Parathyroid adenoma (tissue), 2 donors: ENCODE results near the gene GLIS1.
"Not testable (repeated sequence)": the region's sequence is repeated elsewhere in the genome, so short reads cannot be mapped to it uniquely, and the experiment has no call there.

Source experiments
- H2AFZ ChIP-seq: fragments of 300-600 bp; sonication (generic); one replicate; pipeline ENCODE4 v1.7.0; 2017; ENCODE audit warnings: antibody characterized with exemption, mild to moderate bottlenecking
- H3K27ac ChIP-seq: fragments of 300-600 bp; sonication (generic); one replicate; pipeline ENCODE4 v1.7.0; 2017
- H3K27me3 ChIP-seq: fragments of 300-600 bp; sonication (generic); one replicate; pipeline ENCODE4 v1.7.0; 2017; ENCODE audit warnings: low read length; ENCODE audit not compliant: control insufficient read depth, insufficient read depth
- H3K36me3 ChIP-seq: fragments of 300-600 bp; sonication (generic); one replicate; pipeline ENCODE4 v1.7.0; 2017; ENCODE audit warnings: low read length; ENCODE audit not compliant: control insufficient read depth, insufficient read depth
- H3K4me1 ChIP-seq: fragments of 300-600 bp; sonication (generic); one replicate; pipeline ENCODE4 v1.7.0; 2017; ENCODE audit warnings: control low read depth
- H3K4me2 ChIP-seq: fragments of 300-600 bp; sonication (generic); one replicate; pipeline ENCODE4 v1.7.0; 2017; ENCODE audit warnings: low read length
- H3K4me3 ChIP-seq: fragments of 300-600 bp; sonication (generic); one replicate; pipeline ENCODE4 v1.7.0; 2017; ENCODE audit warnings: low read depth, low read length
- H3K79me2 ChIP-seq: fragments of 300-600 bp; sonication (generic); one replicate; pipeline ENCODE4 v1.7.0; 2017; ENCODE audit warnings: control low read depth
- H3K9ac ChIP-seq: fragments of 300-600 bp; sonication (generic); one replicate; pipeline ENCODE4 v1.7.0; 2017; ENCODE audit warnings: mild to moderate bottlenecking
- H3K9me3 ChIP-seq: fragments of 300-600 bp; sonication (generic); one replicate; pipeline ENCODE4 v1.7.0; 2017; ENCODE audit warnings: low read length; ENCODE audit not compliant: control insufficient read depth
- CTCF ChIP-seq: fragments of 300-600 bp; sonication (generic); IDR thresholded peaks from one replicate; pipeline ENCODE4 v1.7.0; 2017; ENCODE audit warnings: antibody characterized with exemption, mild to moderate bottlenecking
- donor health status: primary hyperparathyroidism.

The GLIS1 gene

GRCh38 chr1:53648516-53648915 is 90.4 kb downstream of the GLIS1 start:
- no peak overlapping the region for H3K27ac ChIP-seq
- H2AFZ ChIP-seq, result no peak overlapping the region
- no peaks in the 10 kb centered on the region for H3K9me3 ChIP-seq
- no peaks in the 10 kb centered on the region for H3K4me1 ChIP-seq
- H3K79me2 ChIP-seq, result no peaks in the 10 kb centered on the region
- H3K9ac ChIP-seq, result no peak overlapping the region
- H3K27me3 ChIP-seq, result no peaks in the 10 kb centered on the region
- TF ChIP-seq CTCF, result no peak
- H3K4me3 ChIP-seq, result no peak overlapping the region
- H3K36me3 ChIP-seq, result no peaks in the 10 kb centered on the region
- no peak overlapping the region for H3K4me2 ChIP-seq

GRCh38 chr1:53647915-53648314 is 91.0 kb downstream of the GLIS1 start:
- not testable (repeated sequence) for H3K79me2 ChIP-seq, H2AFZ ChIP-seq, H3K9me3 ChIP-seq, H3K36me3 ChIP-seq, H3K4me3 ChIP-seq, H3K9ac ChIP-seq, H3K27ac ChIP-seq, H3K27me3 ChIP-seq, H3K4me2 ChIP-seq, H3K4me1 ChIP-seq

GRCh38 chr1:53646732-53647131 is 92.2 kb downstream of the GLIS1 start:
- Histone ChIP-seq H3K4me2 (no peak overlapping the region), H3K9ac (no peak overlapping the region), H3K27ac (no peak overlapping the region), H3K9me3 (no peaks in the 10 kb centered on the region), H3K36me3 (no peaks in the 10 kb centered on the region), H3K4me1 (no peaks in the 10 kb centered on the region), H3K79me2 (no peaks in the 10 kb centered on the region), H3K27me3 (no peaks in the 10 kb centered on the region), H3K4me3 (no peak overlapping the region), H2AFZ (no peak overlapping the region)
- TF ChIP-seq CTCF, result no peak

DNA sequence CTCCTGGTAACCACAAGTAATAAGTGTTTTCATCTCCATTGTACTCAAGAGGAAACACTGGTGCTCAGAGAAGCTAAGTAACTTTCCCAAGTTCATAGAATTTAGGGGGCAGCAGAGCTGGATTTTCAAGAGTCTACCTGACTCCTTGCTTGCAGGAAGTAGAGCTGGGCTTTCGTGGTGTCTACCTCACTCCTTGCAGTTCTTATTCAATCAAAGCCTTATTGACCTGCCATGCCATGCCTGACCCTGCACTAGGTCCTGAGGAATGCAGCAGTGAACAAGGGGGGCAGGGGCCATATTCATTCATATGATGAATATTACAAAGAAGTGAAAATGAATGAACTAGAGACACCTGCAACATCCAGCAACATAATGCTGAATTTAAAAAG is 93.3 kb downstream of the GLIS1 start:
- Histone ChIP-seq H2AFZ (no peak overlapping the region), H3K9ac (no peak overlapping the region), H3K4me3 (no peak overlapping the region), H3K9me3 (no peaks in the 10 kb centered on the region), H3K4me2 (no peak overlapping the region), H3K27ac (no peak overlapping the region), H3K27me3 (no peaks in the 10 kb centered on the region), H3K79me2 (no peaks in the 10 kb centered on the region), H3K36me3 (no peaks in the 10 kb centered on the region), H3K4me1 (no peaks in the 10 kb centered on the region)
- TF ChIP-seq CTCF, result no peak

- H3K9me3 ChIP-seq, result no peaks in the 10 kb centered on the region
- no peak overlapping the region for H3K4me2 ChIP-seq
- no peak for TF ChIP-seq CTCF
Observed at GRCh38 chr1:53644909-53645689, 93.9 kb downstream of the GLIS1 start.

More at GRCh38 chr1:53644909-53645689, 93.9 kb downstream of the GLIS1 start:
- no peaks in the 10 kb centered on the region for H3K27me3 ChIP-seq
- H3K4me3 ChIP-seq, result no peak overlapping the region
- H3K79me2 ChIP-seq, result no peaks in the 10 kb centered on the region
- H3K4me1 ChIP-seq, result no peaks in the 10 kb centered on the region
- H2AFZ ChIP-seq, result no peak overlapping the region
- H3K9ac ChIP-seq, result no peak overlapping the region
- no peaks in the 10 kb centered on the region for H3K36me3 ChIP-seq
- H3K27ac ChIP-seq, result no peak overlapping the region
